GM12892 (cell line): ENCODE data around the gene NINJ2. TPM values are rescaled to one million over a fixed set of nuclear protein-coding genes. Genes with fewer than 3 reads are reported as not detected.
"Not testable (repeated sequence)": the region's sequence is repeated elsewhere in the genome, so short reads cannot be mapped to it uniquely, and the experiment has no call there.

Source experiments
- DNase-seq: peaks from one replicate; pipeline ENCODE4 v3.0.0; 2011; ENCODE audit not compliant: insufficient read length
- FAIRE-seq: peaks from 2 replicates; lab custom pipeline; 2011; peaks lifted over from hg19 to GRCh38; lab: Jason Lieb, UNC
- POLR2A ChIP-seq: IDR thresholded peaks from 2 replicates; pipeline ENCODE4 v1.6.1; 2011; ENCODE audit warnings: low read depth, low read length, control low read depth
- POLR2AphosphoS5 ChIP-seq: IDR thresholded peaks from 2 replicates; pipeline ENCODE4 v1.6.1; 2011; ENCODE audit warnings: low read depth, low read length, control low read depth
- TAF1 ChIP-seq: IDR thresholded peaks from 2 replicates; pipeline ENCODE4 v1.6.1; 2011; ENCODE audit warnings: low read depth, mild to moderate bottlenecking, control low read depth, low read length, borderline replicate concordance
- polyA plus RNA-seq: library from polyadenylated mRNA; unstranded; fragments of >200 nt; gene quantifications from one replicate; pipeline ENCODE4 v1.2.1, GENCODE V29; 2012; ENCODE audit warnings: missing spikeins, inconsistent platforms; ENCODE audit not compliant: missing spikeins

NINJ2 gene
- polyA plus RNA-seq, result 23.4 TPM

GRCh38 chr12:663293-663871, at the start of gene NINJ2:
Gene NINJ2, minus strand, starts transcription at chr12:663445. Its CDS starts 85 bp downstream, at chr12:663360.
- FAIRE-seq (peak; percentile 21), DNase-seq (no peak)
- TF ChIP-seq POLR2A (peak; percentile 36; the same call in 1 of the 2 replicates), TAF1 (no peak)

GRCh38 chr12:712172-712863, 49.1 kb upstream of the NINJ2 start:
- FAIRE-seq, result peak; percentile 71
- no peak for TF ChIP-seq POLR2AphosphoS5
- no peak for TF ChIP-seq POLR2A
- TF ChIP-seq TAF1, result no peak
- no peak for DNase-seq

- no peak for DNase-seq
- no peak for TF ChIP-seq POLR2A
- TF ChIP-seq POLR2AphosphoS5, result no peak
- TF ChIP-seq TAF1, result no peak
- no peak for FAIRE-seq
Measured at GRCh38 chr12:709455-710020, 46.3 kb upstream of the NINJ2 start.

- FAIRE-seq, DNase-seq: not testable (repeated sequence)
Measured at GRCh38 chr12:708084-708483, 44.8 kb upstream of the NINJ2 start.

- FAIRE-seq, result peak; percentile 21
- TF ChIP-seq POLR2A (no peak), POLR2AphosphoS5 (no peak)
- DNase-seq, result no peak
Measured at GRCh38 chr12:704516-705242, 41.4 kb upstream of the NINJ2 start.

- no peak for FAIRE-seq
- no peak for DNase-seq
- TF ChIP-seq TAF1, result no peak
- TF ChIP-seq POLR2A, result no peak
Measured at GRCh38 chr12:701896-702539, 38.8 kb upstream of the NINJ2 start.

GRCh38 chr12:700016-700415, 36.8 kb upstream of the NINJ2 start:
- TF ChIP-seq TAF1 (no peak), POLR2A (no peak), POLR2AphosphoS5 (no peak)
- FAIRE-seq (no peak), DNase-seq (no peak)

GRCh38 chr12:698222-698621, 35.0 kb upstream of the NINJ2 start:
- not testable (repeated sequence) for DNase-seq, FAIRE-seq

GRCh38 chr12:697481-697880, 34.2 kb upstream of the NINJ2 start:
- DNase-seq, result no peak
- no peak for FAIRE-seq
- TF ChIP-seq TAF1 (no peak), POLR2AphosphoS5 (no peak), POLR2A (no peak)

GRCh38 chr12:694734-695503, 31.7 kb upstream of the NINJ2 start:
- no peak for DNase-seq
- no peak for TF ChIP-seq POLR2A
- peak; percentile 34; the same call in 1 of the 2 replicates for TF ChIP-seq POLR2AphosphoS5
- TF ChIP-seq TAF1, result no peak
- FAIRE-seq, result no peak
